ENCODE measurements around the gene IER5L.

The IER5L gene

DNA sequence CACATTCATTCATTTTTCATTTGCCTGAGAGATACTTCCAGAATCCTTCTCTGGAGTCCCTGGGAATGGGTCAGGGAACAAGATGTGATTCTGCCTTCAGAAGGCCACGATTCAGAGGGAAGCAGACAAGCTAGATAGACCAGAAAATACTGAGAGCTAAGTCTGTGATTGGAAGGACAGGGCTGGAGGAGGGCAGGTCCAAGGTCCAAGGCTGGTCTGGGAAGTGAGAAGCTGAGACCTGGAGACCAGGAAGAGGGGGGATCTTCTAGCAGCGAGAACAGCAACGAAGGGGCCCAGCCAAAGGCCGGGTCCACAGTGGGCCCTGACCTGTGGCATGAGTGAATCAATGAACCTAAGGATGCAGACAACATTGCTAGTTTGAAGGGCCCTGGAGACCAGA lies 4.1 kb upstream of the IER5L start:
- POLR2A ChIA-PET: interaction anchor here (0.6 kb wide), 1 partner anchor 81 kb away, joined by 8 read pairs; no protein-coding TSS in a partner anchor
- H3K4me1 ChIP-seq (ENCODE audit: control insufficient read depth, insufficient read depth, low read length): no peaks in the 10 kb centered on the region; the same call in 1 of the 2 replicates

DNA sequence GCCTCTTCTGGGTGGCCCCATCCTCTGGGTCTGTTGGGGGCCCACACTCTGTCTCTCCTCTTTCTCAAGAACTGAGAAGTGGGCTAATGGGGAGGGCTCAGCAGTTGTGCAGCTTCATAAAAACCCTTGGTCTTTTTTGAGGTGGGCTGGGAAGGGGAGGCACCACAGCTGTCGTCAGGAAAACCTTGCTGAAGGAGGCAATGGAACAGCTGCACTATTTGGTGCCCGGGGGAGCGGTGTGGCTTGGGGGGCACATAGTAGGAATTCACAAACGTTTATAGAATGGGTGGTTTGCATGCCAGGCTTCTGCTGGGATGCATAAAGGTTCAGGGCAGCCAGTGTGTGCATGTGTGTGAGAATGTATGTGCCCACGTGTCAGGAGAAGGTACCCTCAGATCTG lies 3.2 kb upstream of the IER5L start:
- no peak overlapping the region for H3K4me3 ChIP-seq (ENCODE audit: low read depth, low read length)
- no peaks in the 10 kb centered on the region for H3K36me3 ChIP-seq (ENCODE audit: control insufficient read depth in 2 of 2, insufficient read depth in 1 of 2, low read length in 2 of 2)
- H3K9me3 ChIP-seq (ENCODE audit: control insufficient read depth, insufficient read depth, low read depth, low read length): no peaks in the 10 kb centered on the region
- CTCF ChIA-PET: interaction anchor here (0.5 to 2.3 kb wide), 6 partner anchors 16 to 295 kb away, joined by 3 to 10 read pairs (median 4); no protein-coding TSS in a partner anchor
- no peak overlapping the region for H3K27ac ChIP-seq (ENCODE audit: extremely low read depth, low read depth, low read length)
- H3K4me1 ChIP-seq (ENCODE audit: control insufficient read depth, insufficient read depth, low read length): no peaks in the 10 kb centered on the region; the same call in 1 of the 2 replicates
- TF ChIP-seq, protein P1, sequence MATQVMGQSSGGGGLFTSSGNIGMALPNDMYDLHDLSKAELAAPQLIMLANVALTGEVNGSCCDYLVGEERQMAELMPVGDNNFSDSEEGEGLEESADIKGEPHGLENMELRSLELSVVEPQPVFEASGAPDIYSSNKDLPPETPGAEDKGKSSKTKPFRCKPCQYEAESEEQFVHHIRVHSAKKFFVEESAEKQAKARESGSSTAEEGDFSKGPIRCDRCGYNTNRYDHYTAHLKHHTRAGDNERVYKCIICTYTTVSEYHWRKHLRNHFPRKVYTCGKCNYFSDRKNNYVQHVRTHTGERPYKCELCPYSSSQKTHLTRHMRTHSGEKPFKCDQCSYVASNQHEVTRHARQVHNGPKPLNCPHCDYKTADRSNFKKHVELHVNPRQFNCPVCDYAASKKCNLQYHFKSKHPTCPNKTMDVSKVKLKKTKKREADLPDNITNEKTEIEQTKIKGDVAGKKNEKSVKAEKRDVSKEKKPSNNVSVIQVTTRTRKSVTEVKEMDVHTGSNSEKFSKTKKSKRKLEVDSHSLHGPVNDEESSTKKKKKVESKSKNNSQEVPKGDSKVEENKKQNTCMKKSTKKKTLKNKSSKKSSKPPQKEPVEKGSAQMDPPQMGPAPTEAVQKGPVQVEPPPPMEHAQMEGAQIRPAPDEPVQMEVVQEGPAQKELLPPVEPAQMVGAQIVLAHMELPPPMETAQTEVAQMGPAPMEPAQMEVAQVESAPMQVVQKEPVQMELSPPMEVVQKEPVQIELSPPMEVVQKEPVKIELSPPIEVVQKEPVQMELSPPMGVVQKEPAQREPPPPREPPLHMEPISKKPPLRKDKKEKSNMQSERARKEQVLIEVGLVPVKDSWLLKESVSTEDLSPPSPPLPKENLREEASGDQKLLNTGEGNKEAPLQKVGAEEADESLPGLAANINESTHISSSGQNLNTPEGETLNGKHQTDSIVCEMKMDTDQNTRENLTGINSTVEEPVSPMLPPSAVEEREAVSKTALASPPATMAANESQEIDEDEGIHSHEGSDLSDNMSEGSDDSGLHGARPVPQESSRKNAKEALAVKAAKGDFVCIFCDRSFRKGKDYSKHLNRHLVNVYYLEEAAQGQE (tag by site-specific recombination; IDR thresholded peaks at IDR 0.05): no peak
- TF ChIP-seq GLIS2 (tag by site-specific recombination; IDR thresholded peaks at IDR 0.05) (no peak), ZNF248 (tag by site-specific recombination; IDR thresholded peaks at IDR 0.05) (no peak), ZNF138 (tag by site-specific recombination; IDR thresholded peaks at IDR 0.05; ENCODE audit: borderline replicate concordance) (no peak), ZNF2 (tag by site-specific recombination; IDR thresholded peaks at IDR 0.05) (no peak)
- POLR2A ChIA-PET: interaction anchor here (0.8 to 1.1 kb wide), 2 partner anchors 301 to 315 kb away, joined by 3 read pairs; no protein-coding TSS in a partner anchor

More for the DNA sequence above, 4.1 kb upstream of the IER5L start:
- CTCF ChIA-PET: interaction anchor here (0.5 to 1.2 kb wide), 8 partner anchors 9 to 398 kb away, joined by 3 to 5 read pairs (median 3); no protein-coding TSS in a partner anchor
- no peaks in the 10 kb centered on the region for H3K36me3 ChIP-seq (ENCODE audit: control insufficient read depth in 2 of 2, insufficient read depth in 1 of 2, low read length in 2 of 2)
- no peak overlapping the region for H3K27ac ChIP-seq (ENCODE audit: extremely low read depth, low read depth, low read length)
- H3K4me3 ChIP-seq (ENCODE audit: low read depth, low read length): no peak overlapping the region
- H3K9me3 ChIP-seq (ENCODE audit: control insufficient read depth, insufficient read depth, low read depth, low read length): no peaks in the 10 kb centered on the region
- TF ChIP-seq CTCF (tag by site-specific recombination; IDR thresholded peaks at IDR 0.05) (no peak), ZFP41 (tag by site-specific recombination; IDR thresholded peaks at IDR 0.05; ENCODE audit: borderline replicate concordance) (no peak), ZNF548 (tag by site-specific recombination; IDR thresholded peaks at IDR 0.05) (no peak), ZNF654 (tag by site-specific recombination; IDR thresholded peaks at IDR 0.05; ENCODE audit: low read depth) (no peak), ZNF10 (tag by site-specific recombination; IDR thresholded peaks at IDR 0.05) (no peak), ZNF350 (tag by site-specific recombination; IDR thresholded peaks at IDR 0.05) (no peak), ZNF658 (tag by site-specific recombination; IDR thresholded peaks at IDR 0.05) (no peak), ZNF624 (tag by site-specific recombination; IDR thresholded peaks at IDR 0.05) (no peak), ZNF501 (tag by site-specific recombination; IDR thresholded peaks at IDR 0.05) (no peak), KLF9 (tag by site-specific recombination; IDR thresholded peaks at IDR 0.05; ENCODE audit: low read depth) (no peak), ZNF211 (tag by site-specific recombination; IDR thresholded peaks at IDR 0.05; ENCODE audit: low read depth) (no peak), ZNF404 (tag by site-specific recombination; IDR thresholded peaks at IDR 0.05) (no peak), KLF7 (tag by site-specific recombination; IDR thresholded peaks at IDR 0.05; ENCODE audit: borderline replicate concordance) (no peak)
